ENCODE measurements around the gene C1orf21.

Gene C1orf21

DNA sequence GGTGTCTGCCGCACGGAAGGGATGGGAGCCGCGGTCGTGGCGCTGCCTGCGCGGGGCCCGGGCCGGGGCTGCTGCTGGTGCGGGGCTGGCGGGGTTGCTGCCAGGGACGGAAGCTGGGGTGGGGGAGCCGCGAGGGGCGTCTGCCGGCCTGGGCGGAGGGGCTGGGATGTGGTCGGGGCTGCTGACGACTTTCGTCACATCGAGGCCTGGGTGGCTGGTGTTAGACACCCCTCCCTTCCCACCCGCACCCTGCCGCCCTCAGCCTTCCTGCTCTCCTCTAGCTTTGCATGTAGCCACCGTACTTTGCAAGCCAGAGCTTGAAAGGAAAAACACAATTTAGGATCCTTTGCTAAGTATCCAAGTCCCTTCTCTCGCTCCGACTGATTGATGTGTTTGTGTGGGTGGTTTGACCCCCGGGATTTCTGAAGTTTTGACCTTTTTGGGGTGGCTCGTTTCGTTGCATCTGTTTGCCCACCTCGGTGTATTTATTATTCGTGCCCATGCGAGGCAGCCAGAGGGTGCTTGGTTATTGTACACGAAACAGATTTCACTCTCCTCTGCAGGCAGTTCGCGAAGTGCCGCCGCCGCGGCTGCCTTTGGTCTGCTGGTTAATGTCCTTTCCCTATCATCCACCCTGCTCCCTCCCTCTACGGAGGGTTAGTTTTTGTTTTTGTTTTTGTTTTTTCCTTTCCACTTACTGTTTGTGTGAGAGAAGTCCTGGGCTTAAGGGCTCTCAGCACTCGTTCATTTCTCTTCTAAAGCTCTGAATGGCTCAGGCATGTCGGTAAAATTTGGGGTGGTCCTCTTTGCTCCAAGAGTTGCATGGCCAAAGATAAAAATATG is 868 bp downstream of the C1orf21 start:
- DNase-seq (ENCODE audit: low spot score): peak; percentile 18

DNA sequence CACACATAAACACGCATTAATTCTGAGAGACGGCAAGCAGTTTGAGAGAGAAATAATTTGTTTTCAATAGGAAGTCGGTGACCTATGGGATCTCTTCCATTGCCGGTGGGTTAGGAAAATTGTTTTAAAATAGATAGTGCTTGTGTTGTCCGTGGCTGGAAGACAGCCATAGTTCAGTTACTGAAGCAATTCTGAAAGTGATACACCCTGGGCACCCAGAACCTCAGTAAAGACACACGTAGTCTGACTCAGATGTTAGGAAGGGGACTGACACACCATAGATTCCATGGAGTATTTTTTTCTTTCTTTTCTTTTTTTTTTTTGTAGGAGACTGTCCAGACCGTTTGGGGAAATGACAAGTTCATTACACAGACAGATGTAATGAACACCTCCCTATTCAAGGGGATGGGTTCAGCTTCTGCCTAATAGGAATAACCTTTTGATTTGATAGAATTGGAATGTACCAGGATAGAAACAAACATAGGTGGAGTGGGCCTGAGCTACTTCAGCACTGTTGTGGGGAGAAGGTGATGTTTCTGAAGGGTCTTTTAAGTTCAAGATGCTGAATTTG is 1.6 kb downstream of the C1orf21 start:
- DNase-seq (ENCODE audit: low spot score): peak; percentile 79

DNA sequence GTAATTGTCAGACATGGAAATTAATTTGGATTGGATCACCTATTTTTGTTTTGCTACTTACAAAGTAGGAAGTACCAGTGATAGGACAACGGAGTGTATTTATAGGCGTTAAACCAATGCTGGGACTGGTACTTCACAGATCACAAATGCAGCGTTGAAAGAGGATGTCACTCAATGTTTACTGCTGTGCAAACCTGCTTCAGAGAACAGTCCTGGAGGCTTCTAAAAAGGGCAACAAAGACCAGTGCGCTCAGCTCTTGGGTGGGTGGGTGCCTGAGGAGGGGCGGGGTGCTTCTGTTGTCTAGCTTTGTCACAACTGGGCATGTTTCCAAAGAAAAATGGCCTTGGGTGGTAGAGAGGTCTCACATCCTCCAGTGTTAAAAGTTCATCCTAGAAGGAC is 2.1 kb downstream of the C1orf21 start:
- DNase-seq (ENCODE audit: low spot score): no peak

DNA sequence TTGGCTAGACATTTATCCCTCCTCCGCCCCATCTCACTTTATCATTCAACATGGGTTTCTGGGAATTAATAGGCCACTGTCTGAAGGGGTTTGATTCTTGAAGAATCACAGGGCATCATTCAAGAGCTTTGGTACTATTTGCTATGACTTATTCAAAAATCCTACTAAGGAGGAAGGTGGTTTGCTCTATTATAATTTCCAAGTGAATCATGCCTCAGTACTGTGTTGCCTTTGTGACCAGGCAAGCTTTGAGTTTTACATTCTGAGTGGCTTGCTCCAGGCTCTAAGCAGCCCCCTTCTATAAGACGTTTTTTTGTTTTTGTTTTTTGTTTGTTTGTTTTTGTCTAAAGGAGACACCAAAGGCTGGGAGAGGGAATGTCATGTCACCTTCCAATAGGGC is 2.6 kb downstream of the C1orf21 start:
- no peak for DNase-seq (ENCODE audit: low spot score)

DNA sequence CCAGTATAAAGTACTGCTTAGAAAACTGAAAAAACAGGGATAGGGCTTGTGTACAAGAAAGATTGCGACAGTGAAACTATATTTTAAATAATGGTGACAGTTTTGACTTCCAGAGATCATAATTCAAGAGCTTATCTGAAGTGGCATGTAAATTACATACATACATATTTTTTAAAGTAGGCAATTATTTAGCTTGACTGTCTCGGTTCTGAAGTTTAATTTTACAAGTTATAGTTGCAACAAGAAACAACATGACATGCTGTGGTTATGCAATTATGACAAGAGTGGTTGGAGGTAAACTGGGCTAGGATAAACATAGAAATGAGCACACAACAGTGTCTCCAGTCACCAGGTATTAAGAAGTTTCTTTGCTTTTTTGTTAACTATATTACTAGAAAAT is 4.1 kb downstream of the C1orf21 start:
- DNase-seq (ENCODE audit: low spot score): no peak

DNA sequence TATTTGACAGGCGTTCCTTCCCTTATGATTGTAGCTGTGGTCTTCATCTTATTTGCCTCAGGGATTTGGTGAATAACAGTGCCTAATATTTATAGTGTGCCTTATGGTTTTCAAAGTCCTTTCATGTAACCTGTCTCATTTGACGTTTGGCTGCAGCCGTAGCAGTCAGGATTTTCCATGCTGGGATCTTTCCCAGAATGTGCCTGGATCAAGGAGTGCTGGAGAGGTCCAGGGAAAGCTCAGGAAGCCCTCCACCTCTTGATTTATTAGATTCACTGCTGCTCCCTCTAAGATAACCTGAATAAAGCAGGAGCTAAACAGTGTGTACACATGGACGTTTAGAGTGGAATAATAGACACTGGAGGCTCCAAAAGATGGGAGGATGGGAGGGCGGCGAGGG is 5.2 kb downstream of the C1orf21 start:
- DNase-seq (ENCODE audit: low spot score): no peak

DNA sequence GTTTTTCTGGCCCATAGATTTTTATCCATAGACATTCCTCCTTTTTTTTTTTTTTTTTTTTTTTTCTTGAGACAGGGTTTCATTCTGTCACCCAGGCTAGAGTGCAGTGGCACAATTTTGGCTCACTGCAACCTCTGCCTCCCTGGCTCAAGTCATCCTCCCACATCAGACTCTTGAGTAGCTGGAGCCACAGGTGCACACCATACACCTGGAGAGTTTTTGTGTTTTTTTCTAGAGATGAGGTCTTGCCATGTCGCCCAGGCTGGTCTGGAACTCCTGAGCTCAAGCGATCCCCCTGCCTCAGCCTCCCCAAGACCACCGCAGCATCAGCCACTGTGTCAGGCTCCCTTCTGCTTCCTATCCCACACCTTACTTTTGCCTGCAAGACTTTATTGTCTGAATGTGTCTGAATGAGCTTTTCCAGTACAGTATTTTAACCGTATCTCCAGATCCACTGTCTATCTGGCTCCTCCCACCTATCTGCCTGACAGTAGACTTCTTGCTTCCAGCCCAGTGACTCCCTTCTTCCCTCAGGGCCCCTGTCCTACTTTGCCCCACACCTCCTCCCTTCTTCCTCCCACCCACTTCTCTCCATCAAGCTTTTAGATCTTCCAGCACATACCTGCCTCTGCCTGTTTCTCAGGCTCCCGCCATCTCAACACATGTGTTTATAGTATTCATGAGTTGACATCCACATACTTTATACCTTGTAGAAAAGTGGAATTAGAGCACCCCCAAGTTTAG is 6.1 kb downstream of the C1orf21 start:
- no peak for DNase-seq (ENCODE audit: low spot score)

DNA sequence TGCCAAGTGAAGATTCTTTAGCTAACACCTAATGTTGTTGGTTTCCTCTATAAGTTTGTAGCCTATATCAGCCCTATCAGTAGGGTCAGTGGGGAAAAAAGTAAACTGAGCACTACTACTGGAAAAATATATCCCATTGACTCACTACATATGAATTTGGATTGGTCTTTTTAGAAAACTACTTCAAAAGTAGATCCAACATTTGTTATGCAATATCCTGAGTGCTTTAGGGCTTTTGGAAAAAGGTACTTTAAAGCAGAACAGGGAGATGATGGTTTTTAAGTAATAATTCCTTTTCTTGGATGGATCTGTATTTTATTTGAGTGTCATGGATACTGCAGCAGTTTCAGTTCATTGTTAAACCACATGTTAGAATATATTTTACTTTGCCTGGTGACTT is 7.1 kb downstream of the C1orf21 start:
- DNase-seq (ENCODE audit: low spot score): no peak

DNA sequence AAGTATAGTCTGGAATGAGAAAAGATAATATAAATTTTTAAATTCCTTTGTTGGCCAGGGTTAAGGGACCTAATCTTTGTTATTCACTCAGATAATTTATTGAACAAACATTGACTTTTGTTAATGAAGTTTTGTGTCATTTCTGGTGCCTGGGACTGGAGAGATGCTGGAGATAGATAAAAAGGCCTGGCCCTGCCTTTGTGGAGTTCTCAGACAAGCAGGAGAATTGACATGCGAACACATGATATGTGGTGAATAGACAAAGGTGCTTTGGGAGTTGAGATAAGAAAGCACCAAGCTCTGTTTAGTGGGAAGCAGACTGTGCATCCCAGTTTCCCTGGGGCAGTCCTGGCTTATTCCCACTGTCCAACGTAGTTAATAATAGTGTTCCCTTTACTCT is 8.5 kb downstream of the C1orf21 start:
- DNase-seq (ENCODE audit: low spot score): no peak

DNA sequence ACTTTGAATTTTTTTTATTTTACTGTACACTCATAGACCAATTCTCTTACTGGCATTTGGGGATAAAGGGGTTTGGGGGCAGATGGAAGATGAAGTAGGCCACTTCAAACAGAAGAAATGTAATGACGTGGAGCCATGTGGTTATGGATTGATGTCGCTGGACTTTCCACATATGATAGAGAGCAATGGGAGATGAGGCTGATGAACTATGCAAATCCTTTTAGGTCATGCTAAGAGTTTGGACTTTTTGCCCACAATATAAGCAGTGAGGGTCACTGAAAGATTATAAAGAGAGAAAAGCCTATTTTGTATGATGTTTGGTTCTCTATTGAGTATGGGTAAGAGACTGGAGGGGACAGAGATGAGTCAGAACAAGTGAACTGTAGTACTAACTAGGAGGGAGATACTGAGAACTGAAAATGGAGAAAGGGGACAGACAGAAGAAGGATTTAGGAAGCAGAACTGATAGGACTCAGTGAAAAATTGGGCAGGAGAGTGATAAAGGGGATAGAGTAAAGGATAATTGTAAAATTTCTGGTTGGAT is 9.2 kb downstream of the C1orf21 start:
- no peak for DNase-seq (ENCODE audit: low spot score)

DNA sequence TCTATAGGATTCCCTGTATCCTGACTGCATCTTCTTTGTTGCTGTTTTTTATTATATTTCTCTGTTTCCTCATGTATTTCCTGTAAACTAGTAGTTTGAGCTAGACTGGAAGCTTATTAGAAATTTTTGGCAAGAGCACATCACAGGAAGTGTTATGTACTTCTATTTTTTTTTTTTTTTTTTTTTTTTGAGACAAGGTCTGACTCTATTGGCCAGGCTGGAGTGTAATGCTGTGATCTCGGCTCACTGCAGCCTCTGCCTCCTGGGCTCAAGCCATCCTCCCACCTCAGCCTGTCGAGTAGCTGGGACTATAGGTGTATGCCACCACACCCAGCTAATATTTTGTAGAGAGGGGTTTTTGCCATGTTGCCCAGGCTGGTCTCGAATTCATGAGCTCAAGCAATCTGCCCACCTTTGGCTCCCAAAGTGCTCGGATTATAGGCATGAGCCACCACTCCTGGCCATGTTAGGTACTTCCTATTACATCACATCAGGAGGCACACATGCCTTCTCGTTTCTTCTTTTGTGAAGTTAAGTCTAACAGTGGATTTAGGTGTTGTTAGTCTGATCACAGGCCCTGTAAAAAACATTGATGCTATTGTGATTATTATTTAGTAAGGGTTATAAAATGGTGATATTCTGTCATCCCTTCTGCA is 12.5 kb downstream of the C1orf21 start:
- DNase-seq (ENCODE audit: low spot score): no peak

DNA sequence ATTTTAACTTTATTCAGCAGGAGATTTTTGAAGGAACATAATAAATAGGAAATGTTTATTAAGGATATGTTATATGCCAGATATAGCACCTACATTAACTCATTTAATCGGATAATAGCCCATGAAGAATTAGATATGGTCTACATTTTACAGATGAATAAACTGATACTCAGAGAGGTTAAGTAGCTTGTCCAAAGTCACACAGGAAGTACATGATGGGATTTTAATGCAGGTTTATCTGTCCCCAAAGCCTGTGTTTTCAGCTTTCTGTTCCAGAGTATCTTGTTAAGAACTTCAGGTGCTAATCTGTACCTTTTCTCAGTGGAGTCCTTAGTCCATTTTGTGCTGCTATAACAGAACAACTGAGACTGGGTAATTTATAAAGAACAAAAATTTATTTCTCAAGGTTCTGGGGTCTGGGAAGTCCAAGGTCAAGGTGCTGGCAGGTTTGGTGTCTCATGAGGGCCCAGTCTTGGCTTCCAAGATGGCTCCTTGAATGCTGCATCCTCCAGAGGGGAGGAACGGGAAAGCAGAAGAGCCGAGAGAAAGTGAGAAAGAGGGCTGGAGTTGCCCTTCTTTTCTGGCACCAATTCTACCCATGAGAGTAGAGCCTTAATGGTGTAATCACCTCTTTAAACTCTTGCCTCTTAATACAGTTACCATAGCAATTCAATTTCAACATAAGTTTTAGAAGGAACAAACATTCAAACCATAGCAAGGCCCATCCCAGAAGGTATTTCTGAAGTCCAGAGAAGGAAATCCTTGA is 17.3 kb downstream of the C1orf21 start:
- DNase-seq (ENCODE audit: low spot score): no peak

DNA sequence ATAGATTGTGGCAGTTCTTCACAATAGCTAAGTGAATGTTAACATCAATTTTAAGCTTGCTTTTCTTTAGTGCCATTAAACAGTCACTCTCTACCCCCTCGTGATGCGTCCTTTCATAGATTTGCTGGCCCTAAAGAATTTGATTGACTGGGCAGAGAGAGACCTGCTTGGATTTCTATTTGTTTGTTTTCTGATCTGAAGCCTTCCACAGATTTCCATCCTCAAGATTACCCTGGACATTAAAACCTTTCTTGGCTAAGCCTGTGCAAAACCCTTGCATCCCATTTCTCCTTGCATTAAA is 17.8 kb downstream of the C1orf21 start:
- no peak for DNase-seq (ENCODE audit: low spot score)

DNA sequence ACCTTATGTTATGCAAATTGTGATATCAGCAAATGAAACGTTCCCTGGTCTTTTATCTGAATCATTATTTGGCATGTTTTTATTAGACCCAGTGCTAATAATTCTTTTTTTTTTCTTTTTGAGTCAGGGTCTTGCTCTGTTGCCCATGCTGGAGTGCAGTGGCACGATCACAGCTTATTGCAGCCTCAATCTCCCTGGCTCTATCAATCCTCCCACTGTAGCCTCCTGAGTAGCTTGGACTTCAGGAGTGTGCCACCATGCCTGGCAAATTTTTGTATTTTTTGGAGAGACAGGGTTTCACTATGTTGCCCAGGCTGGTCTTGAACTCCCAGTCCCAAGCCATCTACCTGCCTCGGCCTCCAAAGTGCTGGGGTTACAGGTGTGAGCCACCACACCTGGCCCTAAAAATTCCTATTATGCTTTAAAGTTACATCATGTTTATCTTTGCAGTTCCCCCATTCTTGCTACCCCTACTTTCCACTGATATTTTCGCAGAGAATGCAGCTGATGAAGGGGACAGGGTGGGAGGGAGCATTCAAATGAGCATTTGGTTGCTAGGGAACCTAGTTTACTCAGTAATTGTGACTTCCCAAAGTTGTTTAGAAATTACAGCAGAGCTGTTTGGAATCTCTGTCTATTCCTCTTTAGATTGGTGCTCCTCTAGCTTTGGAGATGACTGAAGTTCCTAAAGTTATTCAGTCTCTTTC is 18.4 kb downstream of the C1orf21 start:
- no peak for DNase-seq (ENCODE audit: low spot score)

DNA sequence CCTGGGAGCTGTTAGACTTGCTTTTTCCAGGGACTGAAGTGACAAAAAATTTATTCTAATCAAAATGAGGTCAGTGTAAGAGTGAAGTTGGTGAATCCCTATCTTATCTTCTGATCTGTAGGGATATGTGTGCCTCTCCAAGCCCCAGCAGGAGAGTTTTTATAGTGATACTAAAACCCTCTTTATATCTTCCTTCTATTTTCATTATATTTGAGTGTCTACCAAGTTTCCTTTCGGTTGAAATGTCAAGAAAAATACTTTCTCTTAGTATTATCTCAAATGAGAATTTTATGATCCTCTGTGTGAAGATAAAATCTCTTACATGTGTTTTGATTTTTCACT is 18.9 kb downstream of the C1orf21 start:
- DNase-seq (ENCODE audit: low spot score): no peak

DNA sequence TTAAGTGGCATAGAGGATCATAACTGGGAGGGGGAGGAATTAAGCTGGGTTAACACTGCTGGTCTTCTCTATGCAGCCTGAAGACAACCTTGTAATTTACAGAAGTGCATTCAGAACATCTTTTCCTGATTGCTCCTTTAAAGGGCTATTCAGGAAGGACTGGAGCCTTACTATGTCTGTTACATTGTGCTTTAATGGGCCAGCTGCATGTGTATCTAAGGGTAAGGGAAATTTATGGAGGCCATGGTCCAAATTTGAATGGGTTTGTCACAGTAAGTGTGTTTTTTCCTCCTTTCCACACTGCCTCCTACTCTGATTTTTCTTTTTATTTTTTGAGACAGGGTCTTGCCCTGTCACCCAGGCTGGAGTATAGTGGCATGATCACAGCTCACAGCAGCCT is 19.6 kb downstream of the C1orf21 start:
- no peak for DNase-seq (ENCODE audit: low spot score)

DNA sequence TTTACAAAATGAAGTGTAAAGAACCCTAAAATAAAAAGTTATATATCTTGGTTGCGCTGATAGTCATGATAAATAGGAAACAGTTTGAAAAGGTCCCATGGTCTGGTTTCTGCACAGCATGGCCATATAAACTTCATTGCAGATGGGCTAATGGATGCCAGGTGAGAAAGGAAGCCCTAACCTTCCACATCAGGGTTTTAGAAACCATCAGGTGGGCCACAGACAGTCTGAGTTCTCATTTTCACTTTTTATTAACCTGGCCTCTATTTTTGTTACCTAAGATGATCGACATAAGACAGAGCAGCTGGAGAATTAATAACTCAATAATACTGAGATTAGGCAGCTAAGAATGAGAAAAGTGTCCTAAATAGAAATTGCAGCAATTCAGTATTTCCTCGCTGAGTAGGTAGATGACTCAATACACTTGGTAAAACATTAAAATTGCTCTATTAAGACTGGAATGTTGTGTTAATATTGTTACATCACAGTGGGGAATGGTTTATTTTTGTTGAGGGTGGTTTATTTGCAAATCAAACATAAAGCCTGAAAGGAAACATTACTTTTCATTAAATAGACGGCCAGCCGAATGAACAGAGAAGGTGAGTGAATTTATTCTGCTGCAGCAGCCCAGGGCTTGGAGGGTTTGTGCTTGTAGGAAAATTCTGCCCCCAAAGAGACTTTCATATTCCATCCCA is 21.1 kb downstream of the C1orf21 start:
- DNase-seq (ENCODE audit: low spot score): no peak

DNA sequence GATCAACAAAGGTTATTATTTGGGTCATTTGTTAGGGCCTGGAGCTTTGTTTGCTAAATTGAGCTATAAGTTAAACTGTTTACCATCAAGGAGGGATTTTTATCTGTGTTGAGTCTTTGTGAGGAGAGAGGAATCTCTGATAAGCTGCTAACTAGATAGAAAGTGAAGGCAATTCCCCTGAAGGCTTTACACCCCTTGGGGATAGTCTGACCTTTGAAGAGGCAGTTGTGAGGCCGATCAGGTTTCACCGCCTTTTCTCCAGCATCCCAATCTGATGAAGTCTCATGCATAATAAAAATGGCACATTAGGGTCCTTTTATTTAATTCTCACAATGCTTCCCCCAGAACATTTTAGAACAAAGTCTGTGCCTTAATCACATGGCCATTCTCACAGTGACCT is 21.8 kb downstream of the C1orf21 start:
- DNase-seq (ENCODE audit: low spot score): no peak

DNA sequence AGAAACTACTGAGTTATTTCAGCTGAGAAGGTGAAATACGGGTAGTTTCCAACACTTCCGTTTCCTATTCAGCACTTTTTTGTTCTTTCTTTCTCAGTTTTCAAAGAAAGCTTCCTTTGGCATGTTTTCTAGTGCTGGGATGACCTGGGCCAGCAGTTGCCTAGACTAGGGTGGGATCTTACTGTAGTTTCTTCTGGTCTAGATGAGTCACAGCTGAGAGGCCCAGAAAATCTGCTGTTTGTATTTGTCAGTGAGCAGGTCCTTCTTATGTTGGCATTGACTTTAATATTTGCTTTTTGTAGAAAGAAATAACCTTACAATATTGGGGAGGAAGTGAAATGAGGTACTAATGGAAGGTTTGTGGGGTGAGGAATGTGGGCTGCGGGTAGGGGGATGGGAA is 22.2 kb downstream of the C1orf21 start:
- no peak for DNase-seq (ENCODE audit: low spot score)

DNA sequence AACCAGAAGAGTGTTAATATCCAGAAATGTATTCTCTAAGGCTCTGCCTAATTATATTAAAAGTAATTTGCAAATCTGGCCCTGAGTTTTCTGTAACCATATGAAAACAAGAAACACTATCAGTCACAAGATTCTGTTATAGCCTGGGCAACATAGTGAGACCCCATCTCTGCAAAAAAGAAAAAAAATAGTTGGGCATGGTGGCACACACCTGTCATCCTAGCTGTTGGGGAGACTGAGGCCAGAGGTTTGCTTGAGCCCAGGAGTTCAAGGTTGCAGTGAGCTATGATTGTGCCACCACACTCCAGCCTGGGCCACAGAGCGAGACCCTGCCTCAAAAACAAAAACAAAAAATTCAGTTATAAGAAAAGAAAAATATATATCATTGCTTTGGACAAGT is 25.6 kb downstream of the C1orf21 start:
- no peak for DNase-seq (ENCODE audit: low spot score)

DNA sequence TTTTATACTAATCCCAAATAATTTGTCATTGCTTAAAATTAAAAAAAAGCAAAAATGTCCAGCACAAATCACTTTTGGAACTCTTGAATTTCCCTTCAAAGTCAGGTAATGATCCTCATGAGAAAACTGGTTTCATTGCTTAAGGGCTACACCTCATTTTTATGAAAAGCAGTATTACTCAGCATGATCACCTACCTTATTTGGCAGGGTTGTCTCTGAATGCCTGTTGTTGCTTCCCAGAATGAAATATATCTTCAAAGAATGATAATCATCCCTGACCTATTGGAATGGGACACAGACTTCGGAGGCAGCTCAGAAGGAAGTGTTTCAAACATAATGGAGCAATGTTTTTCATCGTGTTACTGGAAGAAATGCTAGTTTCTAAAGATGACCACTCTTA is 29.7 kb downstream of the C1orf21 start:
- DNase-seq (ENCODE audit: low spot score): no peak
